ENCODE data around the gene MATR3.
A peak's percentile ranks its signal among the peaks of the same experiment; 100 is the strongest.
"Not testable (repeated sequence)": the region's sequence is repeated elsewhere in the genome, so short reads cannot be mapped to it uniquely, and the experiment has no call there.

The MATR3 gene

DNA sequence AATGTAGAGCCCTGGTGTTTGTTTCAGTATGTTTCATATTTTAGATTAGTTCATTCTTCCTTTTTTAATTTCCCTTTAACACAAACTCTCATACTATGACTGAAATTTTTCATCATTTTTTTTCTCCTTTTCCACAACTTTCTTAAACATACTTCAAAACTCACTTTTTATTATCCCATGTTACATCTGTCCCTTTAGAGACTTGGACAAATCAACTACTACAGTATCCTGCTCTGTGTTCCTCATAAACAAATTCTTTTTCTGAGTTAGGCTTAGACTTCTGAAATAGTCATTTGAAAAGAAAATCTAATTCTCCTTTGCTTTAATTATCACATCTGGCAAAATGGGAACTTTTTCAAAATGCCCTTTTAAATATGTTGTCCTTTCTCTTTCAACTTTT, 15.3 kb downstream of the MATR3 start:
- TF ChIP-seq SP1 (IDR thresholded peaks at IDR 0.05) (no peak), SUZ12 (IDR thresholded peaks at IDR 0.05) (no peak)
- TF ChIP-seq, protein P1, sequence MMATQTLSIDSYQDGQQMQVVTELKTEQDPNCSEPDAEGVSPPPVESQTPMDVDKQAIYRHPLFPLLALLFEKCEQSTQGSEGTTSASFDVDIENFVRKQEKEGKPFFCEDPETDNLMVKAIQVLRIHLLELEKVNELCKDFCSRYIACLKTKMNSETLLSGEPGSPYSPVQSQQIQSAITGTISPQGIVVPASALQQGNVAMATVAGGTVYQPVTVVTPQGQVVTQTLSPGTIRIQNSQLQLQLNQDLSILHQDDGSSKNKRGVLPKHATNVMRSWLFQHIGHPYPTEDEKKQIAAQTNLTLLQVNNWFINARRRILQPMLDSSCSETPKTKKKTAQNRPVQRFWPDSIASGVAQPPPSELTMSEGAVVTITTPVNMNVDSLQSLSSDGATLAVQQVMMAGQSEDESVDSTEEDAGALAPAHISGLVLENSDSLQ (IDR thresholded peaks at IDR 0.05): no peak
- DNase-seq (ENCODE audit: extremely low spot score): no peak
- ChIA-PET CTCF (interaction anchor here (0.5 kb wide), 1 partner anchor 729 kb away, joined by 3 read pairs; no protein-coding TSS in a partner anchor), POLR2A (interaction anchor here (11.8 kb wide), 1 partner anchor 14 kb away, joined by 104 read pairs; the partner anchor contains the start of gene MATR3)

DNA sequence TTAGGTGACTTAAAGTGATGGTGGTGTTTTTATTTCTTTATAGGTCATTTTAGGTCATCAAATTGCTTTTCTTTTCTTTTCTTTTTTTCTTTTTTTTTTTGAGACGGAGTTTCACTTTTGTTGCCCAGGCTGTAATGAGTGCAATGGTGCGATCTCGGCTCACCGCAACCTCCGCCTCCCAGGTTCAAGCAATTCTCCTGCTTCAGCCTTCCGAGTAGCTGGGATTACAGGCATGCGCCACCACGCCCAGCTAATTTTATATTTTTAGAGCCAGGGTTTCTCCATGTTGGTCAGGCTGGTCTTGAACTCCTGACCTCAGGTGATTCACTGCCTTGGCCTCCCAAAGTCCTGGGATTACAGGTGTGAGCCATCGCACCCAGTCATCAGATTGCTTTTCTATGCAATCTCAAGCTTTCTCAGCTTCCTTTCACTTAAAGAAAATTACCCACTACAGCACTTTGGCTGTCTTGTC, 17.2 kb downstream of the MATR3 start:
- POLR2A ChIA-PET: interaction anchor here (11.8 kb wide), 1 partner anchor 16 kb away, joined by 104 read pairs; the partner anchor contains the start of gene MATR3
- not testable (repeated sequence) for DNase-seq (ENCODE audit: extremely low spot score)
- CTCF ChIA-PET: interaction anchor here (0.5 to 0.9 kb wide), 5 partner anchors 36 to 1071 kb away, joined by 3 to 7 read pairs (median 4); no protein-coding TSS in a partner anchor

DNA sequence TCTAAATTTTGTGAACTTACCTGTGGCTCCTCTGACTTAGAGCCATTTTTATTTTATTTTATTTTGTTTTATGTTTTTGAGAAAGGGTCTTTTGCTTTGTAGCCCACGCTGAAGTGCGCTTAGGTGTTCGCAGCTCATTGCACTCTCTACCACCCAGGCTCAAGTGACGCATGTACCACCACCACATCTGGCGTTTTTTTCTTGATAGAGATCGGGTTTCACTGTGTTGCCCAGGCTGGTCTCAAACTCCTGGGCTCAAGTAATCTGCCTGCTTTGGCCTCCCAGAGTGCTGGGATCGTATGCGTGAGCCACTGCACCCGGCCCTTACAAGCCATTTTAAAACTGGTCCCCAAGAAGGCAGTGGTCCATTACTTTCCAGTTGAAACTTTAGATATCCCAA, 18.5 kb downstream of the MATR3 start:
- CTCF ChIA-PET: interaction anchor here (0.6 to 1.4 kb wide), 2 partner anchors 18 to 23 kb away, joined by 3 to 5 read pairs; partner anchors contain the start of gene MATR3
- TF ChIP-seq ZNF384 (IDR thresholded peaks at IDR 0.05) (peak; percentile 79), FOXK2 (IDR thresholded peaks at IDR 0.05) (no peak), LEF1 (IDR thresholded peaks at IDR 0.05; ENCODE audit: borderline replicate concordance) (no peak), TARDBP (IDR thresholded peaks at IDR 0.05) (no peak), SP1 (IDR thresholded peaks at IDR 0.05) (no peak), ELF4 (IDR thresholded peaks at IDR 0.05) (no peak), FOXM1 (IDR thresholded peaks at IDR 0.05; ENCODE audit: borderline replicate concordance) (no peak)
- no peak for DNase-seq (ENCODE audit: extremely low spot score)
- POLR2A ChIA-PET: interaction anchor here (11.8 kb wide), 1 partner anchor 17 kb away, joined by 104 read pairs; the partner anchor contains the start of gene MATR3

DNA sequence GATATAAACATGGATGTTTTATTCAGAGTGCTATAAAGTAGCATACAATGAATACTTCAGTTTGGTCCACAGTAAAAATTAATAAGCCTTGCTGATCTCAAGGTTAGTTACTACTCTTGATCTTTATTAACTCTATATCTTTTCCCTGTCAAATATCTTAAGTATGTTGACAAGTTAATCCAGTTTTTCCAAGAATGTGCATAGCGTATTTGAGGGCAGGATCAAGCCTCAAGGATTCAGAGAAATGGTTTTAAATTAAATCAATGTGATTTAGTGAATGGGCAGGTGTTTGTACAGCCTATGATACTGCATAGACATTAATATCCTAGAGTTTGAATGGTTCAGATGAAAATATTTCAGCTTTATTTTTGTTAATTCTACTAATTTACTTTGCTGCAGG, 20.7 kb downstream of the MATR3 start:
- DNase-seq (ENCODE audit: extremely low spot score): no peak
- ChIA-PET CTCF (interaction anchor here (1.0 kb wide), 1 partner anchor 28 kb away, joined by 3 read pairs; the partner anchor contains the start of gene PAIP2), POLR2A (no interaction called here)
- TF ChIP-seq ARNT (IDR thresholded peaks at IDR 0.05) (no peak), BHLHE40 (IDR thresholded peaks at IDR 0.05; ENCODE audit: borderline replicate concordance) (no peak), LEF1 (IDR thresholded peaks at IDR 0.05; ENCODE audit: borderline replicate concordance) (no peak), ZNF384 (IDR thresholded peaks at IDR 0.05) (no peak), ELF4 (IDR thresholded peaks at IDR 0.05) (no peak), NFRKB (IDR thresholded peaks at IDR 0.05) (no peak), FOXM1 (IDR thresholded peaks at IDR 0.05; ENCODE audit: borderline replicate concordance) (no peak)
- TF ChIP-seq, protein P1 (IDR thresholded peaks at IDR 0.05): no peak

DNA sequence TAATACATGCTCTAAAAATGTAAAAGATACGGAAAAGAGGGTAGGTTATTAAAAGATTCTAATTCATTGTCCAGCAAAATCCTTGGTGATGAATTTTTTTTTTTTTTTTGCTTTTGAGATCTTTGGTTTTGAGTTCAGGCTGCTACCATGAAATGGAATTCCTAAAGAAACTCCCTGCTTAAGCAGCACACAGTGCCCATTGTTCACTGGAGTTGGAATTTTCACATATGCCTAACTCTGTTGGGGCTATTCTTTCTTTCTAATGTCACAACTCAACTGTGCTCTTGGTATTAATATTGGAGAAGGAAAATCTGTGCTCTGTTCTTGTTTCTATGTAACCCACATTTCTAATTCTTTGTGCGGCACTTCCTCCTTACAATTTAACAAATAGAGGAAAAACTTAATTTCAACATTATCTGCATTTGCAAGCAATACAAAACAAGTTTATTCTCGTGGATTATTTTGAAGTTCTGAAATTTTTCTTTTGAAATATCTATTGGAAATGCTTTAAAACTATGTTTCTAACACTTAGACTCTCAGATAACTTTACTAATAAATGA, 21.6 kb downstream of the MATR3 start:
- CTCF ChIA-PET: no interaction called here
- no peak for TF ChIP-seq HDGF (IDR thresholded peaks at IDR 0.05; ENCODE audit: borderline replicate concordance)
- no peak for TF ChIP-seq FOXM1 (IDR thresholded peaks at IDR 0.05; ENCODE audit: borderline replicate concordance)
- no peak for TF ChIP-seq CTBP1 (IDR thresholded peaks at IDR 0.05; ENCODE audit: borderline replicate concordance)
- no peak for TF ChIP-seq BHLHE40 (IDR thresholded peaks at IDR 0.05; ENCODE audit: borderline replicate concordance)
- POLR2A ChIA-PET: no interaction called here
- no peak for DNase-seq (ENCODE audit: extremely low spot score)

DNA sequence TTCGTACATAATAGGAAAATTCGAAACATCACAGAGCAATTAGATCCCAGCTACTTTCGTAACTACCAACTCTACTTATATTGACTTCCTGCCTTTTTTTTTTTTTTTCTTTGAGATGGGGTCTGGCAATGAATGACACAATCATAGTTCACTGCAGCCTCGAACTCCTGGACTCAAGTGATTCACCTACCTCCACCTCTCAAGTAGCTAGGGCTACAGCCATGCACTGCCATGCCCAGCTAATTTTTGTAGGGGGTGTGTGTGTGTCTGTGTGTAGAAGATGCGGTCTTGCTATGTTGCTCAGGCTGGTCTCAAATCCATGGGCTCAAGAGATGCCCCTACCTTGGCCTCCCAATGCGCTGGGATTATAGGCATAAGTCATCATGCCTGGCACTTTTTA, 42.3 kb downstream of the MATR3 start:
- ChIA-PET CTCF (interaction anchor here (0.6 kb wide), 1 partner anchor 23 kb away, joined by 3 read pairs; no protein-coding TSS in a partner anchor), POLR2A (interaction anchor here (2.0 kb wide), 1 partner anchor 41 kb away, joined by 4 read pairs; no protein-coding TSS in a partner anchor)
- TF ChIP-seq ARNT (IDR thresholded peaks at IDR 0.05) (no peak), FOXK2 (IDR thresholded peaks at IDR 0.05) (no peak), SP1 (IDR thresholded peaks at IDR 0.05) (no peak), SUZ12 (IDR thresholded peaks at IDR 0.05) (no peak)
- TF ChIP-seq, protein P1 (IDR thresholded peaks at IDR 0.05): no peak
- no peak for DNase-seq (ENCODE audit: extremely low spot score)

DNA sequence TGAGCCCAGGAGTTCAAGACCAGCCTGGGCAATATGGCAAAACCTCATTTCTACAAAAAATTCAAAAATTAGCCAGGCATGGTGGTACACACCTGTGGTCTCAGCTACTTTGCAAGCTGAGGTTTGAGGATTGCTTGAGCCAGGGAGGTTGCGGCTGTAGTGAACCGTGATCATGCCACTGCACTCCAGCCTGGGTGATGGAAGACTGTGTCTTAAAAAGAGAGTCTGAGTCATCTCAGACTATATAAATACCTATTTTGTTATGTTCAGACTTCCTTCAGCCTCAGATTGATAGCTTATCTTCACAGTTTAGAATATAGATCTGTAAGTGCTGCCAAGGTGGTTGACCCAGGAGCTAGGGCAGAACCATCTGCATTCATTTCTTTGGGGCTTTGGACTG, 46.5 kb downstream of the MATR3 start:
- no peak for DNase-seq (ENCODE audit: extremely low spot score)
- ChIA-PET POLR2A (interaction anchor here (1.2 to 3.6 kb wide), 3 partner anchors 7 to 99 kb away, joined by 4 to 57 read pairs (median 21); partner anchors contain the start of genes DNAJC18 and MATR3), CTCF (no interaction called here)
- TF ChIP-seq ELF4 (IDR thresholded peaks at IDR 0.05) (no peak), LEF1 (IDR thresholded peaks at IDR 0.05; ENCODE audit: borderline replicate concordance) (no peak), NFRKB (IDR thresholded peaks at IDR 0.05) (no peak), FOXM1 (IDR thresholded peaks at IDR 0.05; ENCODE audit: borderline replicate concordance) (no peak), SP1 (IDR thresholded peaks at IDR 0.05) (no peak), FOXA1 (IDR thresholded peaks at IDR 0.05) (no peak), FOXK2 (IDR thresholded peaks at IDR 0.05) (no peak), TARDBP (IDR thresholded peaks at IDR 0.05) (no peak), CTBP1 (IDR thresholded peaks at IDR 0.05; ENCODE audit: borderline replicate concordance) (no peak), SUZ12 (IDR thresholded peaks at IDR 0.05) (no peak), HDGF (IDR thresholded peaks at IDR 0.05; ENCODE audit: borderline replicate concordance) (no peak), BHLHE40 (IDR thresholded peaks at IDR 0.05; ENCODE audit: borderline replicate concordance) (no peak)
- TF ChIP-seq, protein P1 (IDR thresholded peaks at IDR 0.05): no peak

Data from HEK293T (cell line).